Measurements from ENCODE around the gene CCR6. TPM values are rescaled to one million over a fixed set of nuclear protein-coding genes. Genes with fewer than 3 reads are reported as not detected.

The CCR6 gene
- total and polyA plus RNA-seq, 10 of the 15 experiments (the other 5 are each of a cell fraction or from before 2014, with no cell fraction given), result 2.2 to 7.6 (median 6.7) TPM

GRCh38 chr6:167134448-167135328 lies 11.8 kb downstream of the CCR6 start:
- in situ Hi-C loops (cut with MboI), result loop anchor here (10.0 to 25.0 kb wide), 2 partner anchors 122 to 360 kb away; no protein-coding TSS in a partner anchor
- TF ChIP-seq SMARCA5 (IDR thresholded peaks at IDR 0.05) (no peak), ETV6 (conservative IDR thresholded peaks at IDR 0.05 in 1 of 2, IDR thresholded peaks at IDR 0.05 in 1 of 2; ENCODE audit: borderline replicate concordance in 1 of 2, low read depth in 1 of 2) (no peak), NR2F1 (conservative IDR thresholded peaks at IDR 0.05) (no peak)
- TF ChIP-seq, protein P1, sequence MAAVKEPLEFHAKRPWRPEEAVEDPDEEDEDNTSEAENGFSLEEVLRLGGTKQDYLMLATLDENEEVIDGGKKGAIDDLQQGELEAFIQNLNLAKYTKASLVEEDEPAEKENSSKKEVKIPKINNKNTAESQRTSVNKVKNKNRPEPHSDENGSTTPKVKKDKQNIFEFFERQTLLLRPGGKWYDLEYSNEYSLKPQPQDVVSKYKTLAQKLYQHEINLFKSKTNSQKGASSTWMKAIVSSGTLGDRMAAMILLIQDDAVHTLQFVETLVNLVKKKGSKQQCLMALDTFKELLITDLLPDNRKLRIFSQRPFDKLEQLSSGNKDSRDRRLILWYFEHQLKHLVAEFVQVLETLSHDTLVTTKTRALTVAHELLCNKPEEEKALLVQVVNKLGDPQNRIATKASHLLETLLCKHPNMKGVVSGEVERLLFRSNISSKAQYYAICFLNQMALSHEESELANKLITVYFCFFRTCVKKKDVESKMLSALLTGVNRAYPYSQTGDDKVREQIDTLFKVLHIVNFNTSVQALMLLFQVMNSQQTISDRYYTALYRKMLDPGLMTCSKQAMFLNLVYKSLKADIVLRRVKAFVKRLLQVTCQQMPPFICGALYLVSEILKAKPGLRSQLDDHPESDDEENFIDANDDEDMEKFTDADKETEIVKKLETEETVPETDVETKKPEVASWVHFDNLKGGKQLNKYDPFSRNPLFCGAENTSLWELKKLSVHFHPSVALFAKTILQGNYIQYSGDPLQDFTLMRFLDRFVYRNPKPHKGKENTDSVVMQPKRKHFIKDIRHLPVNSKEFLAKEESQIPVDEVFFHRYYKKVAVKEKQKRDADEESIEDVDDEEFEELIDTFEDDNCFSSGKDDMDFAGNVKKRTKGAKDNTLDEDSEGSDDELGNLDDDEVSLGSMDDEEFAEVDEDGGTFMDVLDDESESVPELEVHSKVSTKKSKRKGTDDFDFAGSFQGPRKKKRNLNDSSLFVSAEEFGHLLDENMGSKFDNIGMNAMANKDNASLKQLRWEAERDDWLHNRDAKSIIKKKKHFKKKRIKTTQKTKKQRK (IDR thresholded peaks at IDR 0.05; ENCODE audit: low read depth, low read length), result no peak
- TF ChIP-seq, protein P2, sequence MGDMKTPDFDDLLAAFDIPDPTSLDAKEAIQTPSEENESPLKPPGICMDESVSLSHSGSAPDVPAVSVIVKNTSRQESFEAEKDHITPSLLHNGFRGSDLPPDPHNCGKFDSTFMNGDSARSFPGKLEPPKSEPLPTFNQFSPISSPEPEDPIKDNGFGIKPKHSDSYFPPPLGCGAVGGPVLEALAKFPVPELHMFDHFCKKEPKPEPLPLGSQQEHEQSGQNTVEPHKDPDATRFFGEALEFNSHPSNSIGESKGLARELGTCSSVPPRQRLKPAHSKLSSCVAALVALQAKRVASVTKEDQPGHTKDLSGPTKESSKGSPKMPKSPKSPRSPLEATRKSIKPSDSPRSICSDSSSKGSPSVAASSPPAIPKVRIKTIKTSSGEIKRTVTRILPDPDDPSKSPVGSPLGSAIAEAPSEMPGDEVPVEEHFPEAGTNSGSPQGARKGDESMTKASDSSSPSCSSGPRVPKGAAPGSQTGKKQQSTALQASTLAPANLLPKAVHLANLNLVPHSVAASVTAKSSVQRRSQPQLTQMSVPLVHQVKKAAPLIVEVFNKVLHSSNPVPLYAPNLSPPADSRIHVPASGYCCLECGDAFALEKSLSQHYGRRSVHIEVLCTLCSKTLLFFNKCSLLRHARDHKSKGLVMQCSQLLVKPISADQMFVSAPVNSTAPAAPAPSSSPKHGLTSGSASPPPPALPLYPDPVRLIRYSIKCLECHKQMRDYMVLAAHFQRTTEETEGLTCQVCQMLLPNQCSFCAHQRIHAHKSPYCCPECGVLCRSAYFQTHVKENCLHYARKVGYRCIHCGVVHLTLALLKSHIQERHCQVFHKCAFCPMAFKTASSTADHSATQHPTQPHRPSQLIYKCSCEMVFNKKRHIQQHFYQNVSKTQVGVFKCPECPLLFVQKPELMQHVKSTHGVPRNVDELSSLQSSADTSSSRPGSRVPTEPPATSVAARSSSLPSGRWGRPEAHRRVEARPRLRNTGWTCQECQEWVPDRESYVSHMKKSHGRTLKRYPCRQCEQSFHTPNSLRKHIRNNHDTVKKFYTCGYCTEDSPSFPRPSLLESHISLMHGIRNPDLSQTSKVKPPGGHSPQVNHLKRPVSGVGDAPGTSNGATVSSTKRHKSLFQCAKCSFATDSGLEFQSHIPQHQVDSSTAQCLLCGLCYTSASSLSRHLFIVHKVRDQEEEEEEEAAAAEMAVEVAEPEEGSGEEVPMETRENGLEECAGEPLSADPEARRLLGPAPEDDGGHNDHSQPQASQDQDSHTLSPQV (IDR thresholded peaks at IDR 0.05), result no peak
- TF ChIP-seq, protein P3, sequence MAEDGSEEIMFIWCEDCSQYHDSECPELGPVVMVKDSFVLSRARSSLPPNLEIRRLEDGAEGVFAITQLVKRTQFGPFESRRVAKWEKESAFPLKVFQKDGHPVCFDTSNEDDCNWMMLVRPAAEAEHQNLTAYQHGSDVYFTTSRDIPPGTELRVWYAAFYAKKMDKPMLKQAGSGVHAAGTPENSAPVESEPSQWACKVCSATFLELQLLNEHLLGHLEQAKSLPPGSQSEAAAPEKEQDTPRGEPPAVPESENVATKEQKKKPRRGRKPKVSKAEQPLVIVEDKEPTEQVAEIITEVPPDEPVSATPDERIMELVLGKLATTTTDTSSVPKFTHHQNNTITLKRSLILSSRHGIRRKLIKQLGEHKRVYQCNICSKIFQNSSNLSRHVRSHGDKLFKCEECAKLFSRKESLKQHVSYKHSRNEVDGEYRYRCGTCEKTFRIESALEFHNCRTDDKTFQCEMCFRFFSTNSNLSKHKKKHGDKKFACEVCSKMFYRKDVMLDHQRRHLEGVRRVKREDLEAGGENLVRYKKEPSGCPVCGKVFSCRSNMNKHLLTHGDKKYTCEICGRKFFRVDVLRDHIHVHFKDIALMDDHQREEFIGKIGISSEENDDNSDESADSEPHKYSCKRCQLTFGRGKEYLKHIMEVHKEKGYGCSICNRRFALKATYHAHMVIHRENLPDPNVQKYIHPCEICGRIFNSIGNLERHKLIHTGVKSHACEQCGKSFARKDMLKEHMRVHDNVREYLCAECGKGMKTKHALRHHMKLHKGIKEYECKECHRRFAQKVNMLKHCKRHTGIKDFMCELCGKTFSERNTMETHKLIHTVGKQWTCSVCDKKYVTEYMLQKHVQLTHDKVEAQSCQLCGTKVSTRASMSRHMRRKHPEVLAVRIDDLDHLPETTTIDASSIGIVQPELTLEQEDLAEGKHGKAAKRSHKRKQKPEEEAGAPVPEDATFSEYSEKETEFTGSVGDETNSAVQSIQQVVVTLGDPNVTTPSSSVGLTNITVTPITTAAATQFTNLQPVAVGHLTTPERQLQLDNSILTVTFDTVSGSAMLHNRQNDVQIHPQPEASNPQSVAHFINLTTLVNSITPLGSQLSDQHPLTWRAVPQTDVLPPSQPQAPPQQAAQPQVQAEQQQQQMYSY (CRISPR knock-in tag; IDR thresholded peaks at IDR 0.05), result no peak

More at GRCh38 chr6:167134448-167135328, 11.8 kb downstream of the CCR6 start:
- H3K27me3 ChIP-seq (replicated peaks in 1 of 2; ENCODE audit: control insufficient read depth in 2 of 2, insufficient read depth in 2 of 2, low read length in 1 of 2), result no peaks in the 10 kb centered on the region
- no peak overlapping the region for H3K4me2 ChIP-seq (ENCODE audit: control insufficient read depth, insufficient read depth)
- H2AFZ ChIP-seq (ENCODE audit: control insufficient read depth, low read depth, low read length), result no peak overlapping the region
- ATAC-seq (no peak), FAIRE-seq (no peak), DNase-seq (ENCODE audit: low read depth, low spot score) (no peak)
- H3K4me1 ChIP-seq (ENCODE audit: control insufficient read depth, insufficient read depth, low read length), result peaks cover 13% of the 10 kb centered on the region
- ChIA-PET RAD21 (ENCODE audit: unreplicated experiment) (interaction anchor here (1.3 to 9.3 kb wide), 3 partner anchors 13 to 43 kb away, joined by 4 to 120 read pairs (median 13); partner anchors contain the start of gene CCR6), CTCF (interaction anchor here (1.5 to 2.3 kb wide), 2 partner anchors 7 to 46 kb away, joined by 4 to 20 read pairs; no protein-coding TSS in a partner anchor), SMC1A (ENCODE audit: uncharacterized antibody, unreplicated experiment) (interaction anchor here (1.0 to 12.4 kb wide), 2 partner anchors 11 to 134 kb away, joined by 3 to 351 read pairs; partner anchors contain the start of gene CCR6), POLR2A (interaction anchor here (1.1 kb wide), 1 partner anchor 41 kb away, joined by 3 read pairs; no protein-coding TSS in a partner anchor)
- WGBS (ENCODE audit: insufficient coverage, insufficient replicate concordance, low lambda C conversion rate, missing lambda C conversion rate), result 87% methylated on average over 23 of the region's 23 CpGs
- H3K9ac ChIP-seq (ENCODE audit: control insufficient read depth, insufficient read depth, low read length), result no peak overlapping the region
- intact Hi-C loops (cut with micrococcal nuclease; ENCODE audit: unreplicated experiment), result no loop called here
- no peak overlapping the region for H3K4me3 ChIP-seq
- no peaks in the 10 kb centered on the region for H4K20me1 ChIP-seq (ENCODE audit: control insufficient read depth, insufficient read depth)
- BruUV-seq (replicated peaks), result no TSS peak
- H3K79me2 ChIP-seq (ENCODE audit: control insufficient read depth, insufficient read depth, low read length), result no peaks in the 10 kb centered on the region; the same call in 1 of the 2 replicates
- no peak overlapping the region for H3K27ac ChIP-seq (ENCODE audit: control insufficient read depth, insufficient read depth)
- H3K36me3 ChIP-seq (ENCODE audit: control insufficient read depth in 2 of 2, insufficient read depth in 2 of 2, low read length in 1 of 2), result peaks cover 0 to 4% of the 10 kb centered on the region in 2 experiments; a peak in 2 of 4 replicates
- H3K9me3 ChIP-seq (replicated peaks; ENCODE audit: control insufficient read depth, insufficient read depth, low read length), result no peaks in the 10 kb centered on the region

Measured in GM12878 (cell line).